Breast epithelium (tissue), 3 donors: ENCODE results near the gene DSE.
"Not testable (repeated sequence)": the region's sequence is repeated elsewhere in the genome, so short reads cannot be mapped to it uniquely, and the experiment has no call there.

Experiments
- POLR2A ChIP-seq: fragments of 450-650 bp; IDR thresholded peaks from one replicate; pipeline ENCODE4 v1.6.1; 2016; ENCODE audit warnings: antibody characterized with exemption, mild to moderate bottlenecking, moderate library complexity
- TF ChIP-seq, protein P1 (sequence below), 3 donors: fragments of 450-650 bp; IDR thresholded peaks; one replicate each; pipeline ENCODE4 v1.5.1; 2016 to 2017; ENCODE audit warnings: antibody characterized with exemption in 3 of 3, mild to moderate bottlenecking in 3 of 3, moderate library complexity in 3 of 3

DNA sequence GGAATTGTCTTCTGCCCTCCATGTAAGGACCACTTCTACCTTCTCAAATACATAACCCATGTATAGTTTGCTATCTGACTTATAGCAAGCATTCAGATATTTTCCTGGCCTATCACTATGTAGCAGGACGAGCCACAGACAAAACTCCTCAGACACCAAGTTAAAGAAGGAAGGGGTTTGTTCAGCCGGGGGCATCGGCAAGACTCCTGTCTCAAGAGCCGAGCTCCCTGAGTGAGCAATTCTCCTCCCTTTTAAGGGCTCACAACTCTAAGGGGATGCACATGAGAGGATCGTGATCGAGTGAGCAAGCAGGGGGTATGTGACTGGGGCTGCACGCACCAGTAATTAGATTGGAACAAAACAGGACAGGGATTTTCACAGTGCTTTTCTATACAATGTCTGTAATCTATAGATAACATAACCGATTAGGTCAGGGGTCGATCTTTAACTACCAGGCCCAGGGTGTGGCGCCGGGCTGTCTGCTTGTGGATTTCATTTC is 45.1 kb upstream of the DSE start:
- TF ChIP-seq, protein P1, sequence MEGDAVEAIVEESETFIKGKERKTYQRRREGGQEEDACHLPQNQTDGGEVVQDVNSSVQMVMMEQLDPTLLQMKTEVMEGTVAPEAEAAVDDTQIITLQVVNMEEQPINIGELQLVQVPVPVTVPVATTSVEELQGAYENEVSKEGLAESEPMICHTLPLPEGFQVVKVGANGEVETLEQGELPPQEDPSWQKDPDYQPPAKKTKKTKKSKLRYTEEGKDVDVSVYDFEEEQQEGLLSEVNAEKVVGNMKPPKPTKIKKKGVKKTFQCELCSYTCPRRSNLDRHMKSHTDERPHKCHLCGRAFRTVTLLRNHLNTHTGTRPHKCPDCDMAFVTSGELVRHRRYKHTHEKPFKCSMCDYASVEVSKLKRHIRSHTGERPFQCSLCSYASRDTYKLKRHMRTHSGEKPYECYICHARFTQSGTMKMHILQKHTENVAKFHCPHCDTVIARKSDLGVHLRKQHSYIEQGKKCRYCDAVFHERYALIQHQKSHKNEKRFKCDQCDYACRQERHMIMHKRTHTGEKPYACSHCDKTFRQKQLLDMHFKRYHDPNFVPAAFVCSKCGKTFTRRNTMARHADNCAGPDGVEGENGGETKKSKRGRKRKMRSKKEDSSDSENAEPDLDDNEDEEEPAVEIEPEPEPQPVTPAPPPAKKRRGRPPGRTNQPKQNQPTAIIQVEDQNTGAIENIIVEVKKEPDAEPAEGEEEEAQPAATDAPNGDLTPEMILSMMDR (IDR thresholded peaks at IDR 0.05), result not testable (repeated sequence)
- not testable (repeated sequence) for TF ChIP-seq POLR2A
